Neural crest cell (in vitro differentiated cells): ENCODE data around the gene MYH6. TPM values are rescaled to one million over a fixed set of nuclear protein-coding genes. Genes with fewer than 3 reads are reported as not detected.

Experiments
- DNase-seq: peaks from one replicate; pipeline ENCODE4 v3.0.0; 2021; ENCODE audit warnings: low read depth, mixed read lengths, low spot score
- H3K27ac Mint-ChIP-seq: one replicate; pipeline ENCODE4 v1.8.0; 2021; ENCODE audit warnings: mild to moderate bottlenecking, mixed read lengths; ENCODE audit not compliant: unreplicated experiment
- H3K27me3 Mint-ChIP-seq: 2 replicates; pipeline ENCODE4 v1.8.0; 2021; ENCODE audit warnings: low read depth, mild to moderate bottlenecking, mixed read lengths
- H3K36me3 Mint-ChIP-seq: 2 replicates; pipeline ENCODE4 v1.8.0; 2021; ENCODE audit warnings: low read depth, mild to moderate bottlenecking, mixed read lengths
- H3K4me1 Mint-ChIP-seq: 2 replicates; pipeline ENCODE4 v1.8.0; 2021; ENCODE audit warnings: mixed read lengths
- H3K4me3 Mint-ChIP-seq: one replicate; pipeline ENCODE4 v1.8.0; 2021; ENCODE audit warnings: mild to moderate bottlenecking, mixed read lengths
- H3K9me3 Mint-ChIP-seq: 2 replicates; pipeline ENCODE4 v1.8.0; 2021; ENCODE audit warnings: mixed read lengths
- total RNA-seq: library from RNA; stranded (reverse); gene quantifications from 2 replicates; pipeline ENCODE4 v1.2.1, GENCODE V29; 2021
- TF ChIP-seq, protein P1 (sequence below): fragments of 200-600 bp; sonication (generic); conservative IDR thresholded peaks from 2 replicates; pipeline ENCODE4 v1.5.0; 2021; ENCODE audit warnings: antibody characterized with exemption, mild to moderate bottlenecking

MYH6 gene
- total RNA-seq, 1 donor from 2014 or later: not detected

DNA sequence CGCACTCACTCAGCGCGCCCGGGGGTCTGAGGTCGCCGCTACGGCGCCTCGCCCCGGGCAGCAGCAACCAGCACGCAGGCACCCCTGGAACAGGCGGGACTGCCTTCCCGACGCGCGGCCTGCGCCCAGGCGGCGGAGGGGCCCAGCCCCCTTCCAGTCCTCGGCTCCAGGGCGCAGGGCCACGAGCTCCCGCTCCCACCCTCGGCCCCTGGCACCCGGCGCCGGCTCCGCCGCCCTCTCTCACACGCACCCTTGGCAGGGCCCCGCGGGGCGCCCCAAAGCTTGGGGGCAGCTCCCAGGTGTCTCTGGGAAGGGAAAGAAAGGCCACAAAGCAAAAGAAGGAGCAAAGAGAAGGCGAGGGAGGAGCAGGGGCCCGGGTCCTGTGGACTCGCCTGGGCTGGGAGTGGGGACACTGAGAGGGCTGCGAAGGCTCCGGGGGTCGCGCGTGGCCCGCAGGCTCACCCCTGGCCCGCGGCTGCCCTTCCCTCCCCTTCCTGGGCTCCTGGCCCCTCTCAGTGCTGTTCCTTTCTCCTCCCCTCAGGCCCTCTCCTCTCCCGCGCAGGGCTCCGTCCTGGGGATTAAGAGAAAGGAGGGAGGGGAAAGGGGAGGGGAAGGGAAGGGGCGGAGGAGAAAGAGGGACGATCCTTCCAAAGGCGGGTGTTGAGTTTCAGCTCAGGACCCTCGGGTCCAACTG, 42.2 kb downstream of the MYH6 start:
- peaks cover 9% of the 10 kb centered on the region for H3K36me3 Mint-ChIP-seq
- peaks cover 45% of the 10 kb centered on the region for H3K4me1 Mint-ChIP-seq
- peak overlapping the region; percentile 85 for H3K4me3 Mint-ChIP-seq
- peak; percentile 22 for DNase-seq
- H3K27ac Mint-ChIP-seq: peak overlapping the region; percentile 35
- peaks cover 2% of the 10 kb centered on the region for H3K27me3 Mint-ChIP-seq
- TF ChIP-seq, protein P1, sequence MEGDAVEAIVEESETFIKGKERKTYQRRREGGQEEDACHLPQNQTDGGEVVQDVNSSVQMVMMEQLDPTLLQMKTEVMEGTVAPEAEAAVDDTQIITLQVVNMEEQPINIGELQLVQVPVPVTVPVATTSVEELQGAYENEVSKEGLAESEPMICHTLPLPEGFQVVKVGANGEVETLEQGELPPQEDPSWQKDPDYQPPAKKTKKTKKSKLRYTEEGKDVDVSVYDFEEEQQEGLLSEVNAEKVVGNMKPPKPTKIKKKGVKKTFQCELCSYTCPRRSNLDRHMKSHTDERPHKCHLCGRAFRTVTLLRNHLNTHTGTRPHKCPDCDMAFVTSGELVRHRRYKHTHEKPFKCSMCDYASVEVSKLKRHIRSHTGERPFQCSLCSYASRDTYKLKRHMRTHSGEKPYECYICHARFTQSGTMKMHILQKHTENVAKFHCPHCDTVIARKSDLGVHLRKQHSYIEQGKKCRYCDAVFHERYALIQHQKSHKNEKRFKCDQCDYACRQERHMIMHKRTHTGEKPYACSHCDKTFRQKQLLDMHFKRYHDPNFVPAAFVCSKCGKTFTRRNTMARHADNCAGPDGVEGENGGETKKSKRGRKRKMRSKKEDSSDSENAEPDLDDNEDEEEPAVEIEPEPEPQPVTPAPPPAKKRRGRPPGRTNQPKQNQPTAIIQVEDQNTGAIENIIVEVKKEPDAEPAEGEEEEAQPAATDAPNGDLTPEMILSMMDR: no peak
- no peaks in the 10 kb centered on the region for H3K9me3 Mint-ChIP-seq

DNA sequence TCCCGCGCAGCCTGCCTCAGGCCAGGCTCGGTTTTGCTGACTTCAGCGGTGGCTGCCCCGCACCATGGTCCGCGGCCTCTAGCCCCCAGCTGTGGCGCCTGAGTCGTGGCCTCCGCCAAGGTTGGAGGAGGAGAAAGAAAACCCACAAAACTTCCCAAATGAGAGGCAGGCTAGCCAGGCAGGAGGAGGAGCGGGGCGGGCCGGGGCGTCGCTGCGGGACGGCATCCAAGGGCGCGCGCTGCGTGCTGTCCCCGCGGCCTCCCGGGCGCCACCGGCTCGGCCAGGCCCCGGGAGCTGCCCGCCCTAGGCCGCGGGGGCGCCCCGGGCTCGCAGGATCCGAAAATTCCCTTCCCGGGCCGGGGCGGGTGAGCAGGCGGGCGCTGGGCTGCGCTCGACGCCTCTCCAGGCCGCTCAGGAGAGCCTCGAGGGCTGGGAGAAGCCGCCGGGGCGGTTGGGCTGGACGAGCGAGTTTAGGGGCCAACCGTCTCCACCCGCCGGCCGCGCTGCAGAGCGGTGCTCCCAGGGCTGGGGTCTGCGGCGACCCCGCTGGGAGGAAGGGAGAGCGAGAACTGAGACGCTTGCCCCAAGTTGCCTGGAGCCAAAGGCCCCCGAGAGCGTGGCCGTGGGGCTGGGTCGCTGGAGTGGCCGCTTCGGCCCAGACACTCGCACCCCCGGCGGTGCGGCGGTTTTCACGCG, 42.9 kb downstream of the MYH6 start, which contains the start of gene EFS:
TSS of gene EFS (minus strand) at position 137 of the 696 bp plus-strand sequence. CDS start 147 bp downstream, outside the sequence.
- Mint-ChIP-seq H3K36me3 (peaks cover 10% of the 10 kb centered on the region), H3K4me3 (peak within 1 kb of the TSS; percentile 94), H3K27ac (peak within 1 kb of the TSS; percentile 100), H3K9me3 (no peaks in the 10 kb centered on the region), H3K4me1 (peaks cover 46% of the 10 kb centered on the region), H3K27me3 (peaks cover 2% of the 10 kb centered on the region)
- DNase-seq: peak; percentile 30
- TF ChIP-seq, protein P1: no peak

DNA sequence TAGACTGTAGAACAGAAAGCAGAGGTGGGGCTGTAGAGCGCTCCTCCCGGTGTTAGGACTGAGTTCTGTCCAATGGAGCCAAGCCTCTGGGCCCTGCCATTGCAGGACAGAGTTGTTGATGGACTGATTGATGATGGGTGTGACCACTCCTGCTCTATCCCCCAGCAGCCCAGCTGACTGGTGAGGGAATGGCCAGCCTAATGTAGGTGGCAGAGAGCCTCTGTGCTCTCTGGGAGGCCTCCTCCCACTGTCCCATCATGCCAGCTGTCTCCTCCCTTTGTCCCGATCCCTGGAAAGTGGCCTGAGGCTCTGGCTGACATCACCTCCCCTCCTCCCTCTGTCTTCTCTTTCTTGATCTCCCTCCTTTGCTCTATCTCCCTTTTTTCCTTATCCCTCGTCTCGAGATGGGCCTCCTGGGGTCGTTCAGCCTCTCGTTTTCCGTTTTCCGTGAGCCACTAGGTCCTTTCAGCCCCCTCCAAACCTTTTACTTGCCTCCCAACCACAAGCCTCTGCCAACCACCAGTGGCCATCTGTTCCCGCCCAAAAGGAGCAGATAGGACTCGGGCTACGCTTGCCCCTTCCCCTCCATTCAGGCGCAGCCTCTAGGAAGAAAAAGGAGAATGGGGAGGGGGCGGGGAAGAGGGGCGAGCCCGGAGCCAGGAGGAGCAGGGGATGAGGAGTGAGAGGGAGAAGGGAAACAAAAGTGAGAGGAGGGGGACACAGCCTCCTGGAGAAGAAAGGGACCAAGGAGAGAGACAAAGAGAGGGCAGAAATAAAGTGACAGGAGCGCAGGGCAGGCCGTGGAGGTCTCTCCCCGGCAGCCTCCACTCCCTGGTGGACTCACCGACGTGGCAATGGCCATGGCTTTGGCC, 43.7 kb downstream of the MYH6 start:
- H3K36me3 Mint-ChIP-seq: peaks cover 10% of the 10 kb centered on the region
- H3K4me3 Mint-ChIP-seq: peak overlapping the region; percentile 94
- DNase-seq: peak; percentile 30
- TF ChIP-seq, protein P1: no peak
- peaks cover 2% of the 10 kb centered on the region for H3K27me3 Mint-ChIP-seq
- H3K4me1 Mint-ChIP-seq: peaks cover 46% of the 10 kb centered on the region
- H3K27ac Mint-ChIP-seq: peak overlapping the region; percentile 100
- H3K9me3 Mint-ChIP-seq: no peaks in the 10 kb centered on the region

DNA sequence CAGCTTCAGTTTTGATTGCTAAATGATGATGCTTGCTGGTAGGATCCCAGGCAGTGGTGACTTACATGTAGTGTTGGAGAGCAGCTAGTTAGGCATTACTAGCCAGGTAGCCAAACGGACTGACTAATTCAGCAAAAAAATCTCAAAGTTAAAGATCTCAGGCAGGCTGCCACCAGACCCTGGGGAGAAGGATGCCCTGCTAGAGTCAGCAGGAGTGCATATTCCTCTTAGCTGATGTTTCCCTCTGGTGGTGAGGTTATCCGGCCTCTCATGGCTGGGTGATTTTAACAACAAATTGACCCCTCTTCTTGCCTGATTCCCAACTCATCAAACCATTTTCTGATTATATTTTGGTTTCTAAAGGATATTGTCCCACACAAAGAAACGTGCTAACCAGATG, 45.9 kb downstream of the MYH6 start:
- DNase-seq: no peak
- Mint-ChIP-seq H3K9me3 (no peaks in the 10 kb centered on the region), H3K36me3 (peaks cover 10% of the 10 kb centered on the region), H3K27me3 (peaks cover 2% of the 10 kb centered on the region), H3K27ac (no peak overlapping the region), H3K4me3 (peak overlapping the region; percentile 81), H3K4me1 (peaks cover 42% of the 10 kb centered on the region)
- TF ChIP-seq, protein P1: peak; percentile 43

DNA sequence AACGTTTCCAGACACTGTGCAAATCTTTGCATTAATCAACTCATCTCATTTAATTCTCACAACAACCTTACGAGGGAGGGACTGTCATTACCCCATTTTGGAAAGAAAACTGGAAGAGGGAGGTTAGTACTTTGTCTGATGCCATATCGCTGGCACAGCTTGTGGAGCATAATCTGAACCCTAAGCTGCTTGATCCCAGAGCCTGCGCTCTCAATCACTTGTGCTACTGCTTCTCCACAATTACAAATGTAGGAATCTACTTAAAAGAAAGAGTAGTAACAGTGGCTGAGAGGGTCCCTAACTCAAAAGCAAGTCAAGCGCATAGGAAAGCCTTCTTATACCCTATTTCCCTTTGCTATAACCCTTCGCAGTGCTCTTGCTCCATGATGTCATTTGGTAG, 46.3 kb downstream of the MYH6 start:
- H3K36me3 Mint-ChIP-seq: peaks cover 10% of the 10 kb centered on the region
- DNase-seq: no peak
- H3K4me1 Mint-ChIP-seq: peaks cover 37% of the 10 kb centered on the region
- H3K27ac Mint-ChIP-seq: peak overlapping the region; percentile 27
- H3K4me3 Mint-ChIP-seq: peak overlapping the region; percentile 81
- no peaks in the 10 kb centered on the region for H3K9me3 Mint-ChIP-seq
- peaks cover 2% of the 10 kb centered on the region for H3K27me3 Mint-ChIP-seq
- TF ChIP-seq, protein P1: no peak
